OCI-LY3 (cell line): ENCODE measurements around the gene CD109.

Experiments
- H2AFZ ChIP-seq: fragments of 200-600, 300-600 bp; shearing (Covaris generic); 2 replicates; pipeline ENCODE4 v1.6.0; 2014; ENCODE audit warnings: antibody characterized with exemption, low read depth, low read length
- H3K27ac ChIP-seq: fragments of 200-600, 300-600 bp; sonication (generic); 2 replicates; pipeline ENCODE4 v1.5.1; 2014; ENCODE audit warnings: mild to moderate bottlenecking, low read length, moderate library complexity, mixed read lengths
- H3K27me3 ChIP-seq: fragments of 200-600, 300-600 bp; sonication (generic); 2 replicates; pipeline ENCODE4 v1.6.1; 2014; ENCODE audit warnings: low read depth, low read length, mixed read lengths
- H3K36me3 ChIP-seq: fragments of 200-600, 300-600 bp; sonication (generic); replicated peaks from 2 replicates; pipeline ENCODE3; 2014; ENCODE audit warnings: low read depth, low read length, mixed read lengths
- H3K4me1 ChIP-seq: fragments of 300-600, 200-600 bp; sonication (generic); 2 replicates; pipeline ENCODE4 v1.6.1; 2014; ENCODE audit warnings: low read length, mixed read lengths
- H3K4me2 ChIP-seq: fragments of 200-600, 300-600 bp; sonication (generic); 2 replicates; pipeline ENCODE4 v1.6.1; 2014; ENCODE audit warnings: low read length, mixed read lengths
- H3K4me3 ChIP-seq: fragments of 300-600, 200-600 bp; sonication (generic); 2 replicates; pipeline ENCODE4 v1.5.1; 2014; ENCODE audit warnings: antibody characterized with exemption, mild to moderate bottlenecking, low read length, moderate library complexity
- H3K79me2 ChIP-seq: fragments of 300-600, 200-600 bp; shearing (Covaris generic); 2 replicates; pipeline ENCODE4 v1.6.1; 2014; ENCODE audit warnings: mild to moderate bottlenecking, low read length, mixed read lengths
- H3K9ac ChIP-seq: fragments of 300-600, 200-600 bp; shearing (Covaris generic); 2 replicates; pipeline ENCODE4 v1.6.0; 2014; ENCODE audit warnings: mild to moderate bottlenecking, low read length, moderate library complexity
- H3K9me3 ChIP-seq: fragments of 200-600, 300-600 bp; shearing (Covaris generic); 2 replicates; pipeline ENCODE4 v1.6.1; 2014; ENCODE audit warnings: low read length, mixed read lengths; ENCODE audit not compliant: insufficient read depth
- H4K20me1 ChIP-seq: fragments of 200-600, 300-600 bp; sonication (generic); 2 replicates; pipeline ENCODE4 v1.6.1; 2016; ENCODE audit warnings: low read length, mixed read lengths; ENCODE audit not compliant: insufficient read depth
- CTCF ChIP-seq: fragments of 200-600, 300-600 bp; sonication (generic); IDR thresholded peaks from 2 replicates; pipeline ENCODE4 v1.5.1; 2014; ENCODE audit warnings: antibody characterized with exemption, low read length, low read depth
- EZH2phosphoT487 ChIP-seq: fragments of 200-600 bp; shearing (Covaris generic); IDR thresholded peaks from 2 replicates; pipeline ENCODE4 v1.6.1; 2018; ENCODE audit warnings: antibody characterized with exemption, mixed run types, low read depth

CD109 gene

GRCh38 chr6:73664701-73665100, 31.3 kb upstream of the CD109 start:
- H3K9ac ChIP-seq = no peak overlapping the region
- peaks cover 20% of the 10 kb centered on the region for H3K4me1 ChIP-seq
- H3K27me3 ChIP-seq = no peaks in the 10 kb centered on the region; the same call in 1 of the 2 replicates
- H4K20me1 ChIP-seq = no peaks in the 10 kb centered on the region
- no peaks in the 10 kb centered on the region for H3K36me3 ChIP-seq
- no peaks in the 10 kb centered on the region for H3K79me2 ChIP-seq
- no peak overlapping the region for H3K4me2 ChIP-seq
- H3K9me3 ChIP-seq = no peaks in the 10 kb centered on the region
- TF ChIP-seq CTCF (no peak), EZH2phosphoT487 (no peak)
- H3K4me3 ChIP-seq = no peak overlapping the region
- no peak overlapping the region for H3K27ac ChIP-seq
- H2AFZ ChIP-seq = no peak overlapping the region

GRCh38 chr6:73665686-73666319, 30.2 kb upstream of the CD109 start:
- Histone ChIP-seq H3K4me2 (peak overlapping the region; percentile 33), H4K20me1 (no peaks in the 10 kb centered on the region), H2AFZ (no peak overlapping the region), H3K27ac (no peak overlapping the region), H3K4me1 (peaks cover 20% of the 10 kb centered on the region), H3K9me3 (no peaks in the 10 kb centered on the region), H3K36me3 (no peaks in the 10 kb centered on the region), H3K27me3 (no peaks in the 10 kb centered on the region; the same call in 1 of the 2 replicates), H3K9ac (no peak overlapping the region), H3K4me3 (no peak overlapping the region), H3K79me2 (no peaks in the 10 kb centered on the region)
- TF ChIP-seq EZH2phosphoT487 (no peak), CTCF (no peak)

GRCh38 chr6:73666393-73666792, 29.6 kb upstream of the CD109 start:
- no peaks in the 10 kb centered on the region for H3K9me3 ChIP-seq
- H3K79me2 ChIP-seq = no peaks in the 10 kb centered on the region
- H3K36me3 ChIP-seq = no peaks in the 10 kb centered on the region
- no peak overlapping the region for H2AFZ ChIP-seq
- peaks cover 20% of the 10 kb centered on the region for H3K4me1 ChIP-seq
- 0 out of 2 replicates have a peak overlapping the region, but pooled peaks have one; percentile 33 for H3K4me2 ChIP-seq
- H3K9ac ChIP-seq = no peak overlapping the region
- H4K20me1 ChIP-seq = no peaks in the 10 kb centered on the region
- no peak for TF ChIP-seq CTCF
- TF ChIP-seq EZH2phosphoT487 = no peak
- H3K27me3 ChIP-seq = no peaks in the 10 kb centered on the region; the same call in 1 of the 2 replicates
- no peak overlapping the region for H3K4me3 ChIP-seq
- H3K27ac ChIP-seq = no peak overlapping the region

GRCh38 chr6:73667798-73668197, 28.2 kb upstream of the CD109 start:
- Histone ChIP-seq H3K4me2 (no peak overlapping the region), H4K20me1 (no peaks in the 10 kb centered on the region), H3K27ac (no peak overlapping the region), H3K27me3 (no peaks in the 10 kb centered on the region; the same call in 1 of the 2 replicates), H2AFZ (no peak overlapping the region), H3K9me3 (no peaks in the 10 kb centered on the region), H3K36me3 (no peaks in the 10 kb centered on the region), H3K9ac (no peak overlapping the region), H3K4me3 (no peak overlapping the region), H3K4me1 (peaks cover 20% of the 10 kb centered on the region), H3K79me2 (no peaks in the 10 kb centered on the region)
- TF ChIP-seq CTCF (no peak), EZH2phosphoT487 (no peak)
